Adrenal gland (tissue), 12 donors: ENCODE results near the gene VAMP5. TPM values are rescaled to one million over a fixed set of nuclear protein-coding genes. Genes with fewer than 3 reads are reported as not detected.

Experiments used
- DNase-seq, 7 donors: peaks; one replicate each; pipeline ENCODE4 v3.0.0-alpha.2; 2019 to 2020
- H3K27ac ChIP-seq, 5 donors: fragments of 200-600 bp; sonication (generic) in 4 of 5; 1 replicate in 3 of 5; 2 replicates in 2 of 5; pipeline versions ENCODE4 v1.5.1 to v1.8.0; 2016 to 2020; ENCODE audit warnings: mild to moderate bottlenecking in 1 of 5
- H3K27me3 ChIP-seq: fragments of 200-600 bp; 2 replicates; pipeline ENCODE4 v1.8.0; 2021
- H3K36me3 ChIP-seq, 2 donors: fragments of 200-600 bp; replicated peaks in 1 of 2; 1 replicate in 1 of 2; 2 replicates in 1 of 2; pipeline versions ENCODE4 v1.5.1 to v1.8.0; 2018 to 2022
- H3K4me1 ChIP-seq, 2 donors: fragments of 200-600 bp; replicated peaks in 1 of 2; 1 replicate in 1 of 2; 2 replicates in 1 of 2; pipeline versions ENCODE4 v1.5.1 to v1.8.0; 2018 to 2021
- H3K4me3 ChIP-seq, 4 donors: fragments of 200-600 bp; sonication (generic) in 3 of 4; one replicate each; pipeline ENCODE4 v1.5.1; 2016 to 2018
- H3K9me3 ChIP-seq, 3 donors: fragments of 200-600 bp; sonication (generic) in 1 of 3; replicated peaks in 1 of 3; 1 replicate in 2 of 3; 2 replicates in 1 of 3; pipeline versions ENCODE4 v1.5.1 to v1.8.0; 2016 to 2021
- POLR2A ChIP-seq, 2 donors: fragments of 450-650 bp; IDR thresholded peaks; one replicate each; pipeline ENCODE4 v1.6.1; 2017; ENCODE audit warnings: antibody characterized with exemption in 2 of 2, mild to moderate bottlenecking in 2 of 2, moderate library complexity in 1 of 2
- WGBS, 4 donors: extraction: QIAGEN DNeasy Blood & Tissue Kit in 2 of 4; methylation state at CpG; one replicate each; pipeline versions ENCODE4 v1.1.5 to v1.1.7; 2013 to 2017; 5-methylcytosine and 5-hydroxymethylcytosine counted together
- intact Hi-C, 2 donors: fragments of 100-400 bp; cut with DNase I; formaldehyde crosslinking; loops; one replicate each; pipeline versions ENCODE4 v1.14.1 to v1.15.0; 2022 to 2023
- polyA plus RNA-seq, 3 donors: library from polyadenylated mRNA; stranded (reverse); fragments of 200-250 nt in 2 of 3; fragments of 350-450 nt in 1 of 3; fragmentation: Illumina TruSeq in 1 of 3; extraction: RNeasy Lipid Tissue Mini Kit (QIAGEN cat#74804) in 1 of 3; gene quantifications; one replicate each; pipeline ENCODE4 v1.2.3, GENCODE V29; 2013 to 2014
- total RNA-seq, 9 donors: library from RNA; depleted of rRNA in 4 of 9; stranded (reverse); fragments of >200 nt in 4 of 9; fragments of 120-200 nt in 1 of 9; fragmentation: NEBNext Ultra II Directional in 1 of 9; extraction: Animal tissue kit (Norgen Biotek cat#: 25700) in 1 of 9; gene quantifications; one replicate each; pipeline versions ENCODE4 v1.1.0 to v1.2.4, GENCODE V29; 2013 to 2023
- TF ChIP-seq, protein P1 (sequence below), 6 experiments: fragments of 450-650 bp in 4 of 6; fragments of 200-600 bp in 2 of 6; sonication (generic) in 1 of 6; IDR thresholded peaks; 1 replicate in 5 of 6; 2 replicates in 1 of 6; pipeline versions ENCODE4 v1.5.1 to v1.8.0; 2016 to 2021; ENCODE audit warnings: antibody characterized with exemption in 6 of 6, mild to moderate bottlenecking in 2 of 6, moderate library complexity in 1 of 6
- donor health status: healthy with polysubstance abuse.
- donor health status: Bipolar disorder and iron deficiency.
- donor health status: DM: yes; HTN: yes; CAD: no.
- donor health status: DM: no; HTN: no; CAD: no.
- donor health status: DM: no; HTN: no; CAD: no.
- donor health status: DM: yes; HTN: yes; CAD: no.

VAMP5 gene
- total and polyA plus RNA-seq, 12 donors = 30.2 to 130 (median 78.3) TPM

DNA sequence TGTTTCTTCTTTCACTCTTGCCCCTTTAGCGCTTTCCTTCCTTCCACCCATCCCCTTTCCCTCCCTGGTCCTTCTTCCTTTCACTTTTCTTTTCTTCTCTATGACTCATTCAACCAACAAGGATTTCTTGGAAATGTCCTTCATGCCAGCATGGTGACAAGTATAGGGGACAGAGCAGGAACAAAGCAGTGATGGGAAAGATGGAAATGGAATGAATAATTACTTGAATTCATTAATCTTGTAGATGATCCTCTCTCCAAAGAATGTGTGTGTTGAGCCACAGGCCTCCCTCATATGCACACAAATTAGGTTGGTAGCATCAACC lies 1.5 kb downstream of the VAMP5 start:
- 33 to 64% (median 46%) methylated on average over 1 of the region's 1 CpG for WGBS, 4 donors
- no peak for TF ChIP-seq POLR2A (IDR thresholded peaks at IDR 0.05)
- Histone ChIP-seq H3K27ac (peak overlapping the region; percentile 78 to 95 (median 92)), H3K4me3 (peak overlapping the region in 1 of 4 donors; percentile 78), H3K9me3 (no peaks in the 10 kb centered on the region), H3K36me3 (no peaks in the 10 kb centered on the region), H3K4me1 (peaks cover 24 to 68% of the 10 kb centered on the region in 2 donors), H3K27me3 (no peaks in the 10 kb centered on the region)
- intact Hi-C loops = no loop called here
- peak in 2 of 7 donors; percentile 37 to 38 for DNase-seq

DNA sequence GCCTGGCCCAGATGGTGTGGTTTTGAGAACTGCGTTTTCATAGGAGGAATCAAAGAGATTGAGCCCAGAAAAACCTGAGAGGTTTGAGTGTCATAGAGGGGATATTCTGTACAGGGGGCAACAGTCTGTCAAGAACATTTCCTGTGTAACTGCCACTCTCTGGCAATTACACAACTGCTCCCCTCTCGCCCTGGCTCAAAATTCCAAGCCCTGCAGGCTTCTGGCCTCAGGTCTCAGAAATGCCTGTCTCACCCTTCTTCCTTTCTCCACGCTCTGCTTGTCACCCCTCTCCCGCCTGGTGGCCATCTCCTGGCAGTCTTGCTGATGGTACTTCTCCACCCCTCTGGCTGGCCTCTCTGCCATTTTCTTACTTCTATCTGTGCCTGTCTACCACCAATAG lies 4.0 kb downstream of the VAMP5 start:
- Histone ChIP-seq H3K27me3 (no peaks in the 10 kb centered on the region), H3K9me3 (no peaks in the 10 kb centered on the region), H3K4me3 (no peak overlapping the region), H3K4me1 (peaks cover 24 to 80% of the 10 kb centered on the region in 2 donors), H3K36me3 (no peaks in the 10 kb centered on the region), H3K27ac (peak overlapping the region in 2 of 5 donors; percentile 88 to 92)
- WGBS, 4 donors = 55 to 85% (median 75%) methylated on average over 4 of the region's 4 CpGs
- TF ChIP-seq POLR2A (IDR thresholded peaks at IDR 0.05) = no peak
- TF ChIP-seq, protein P1, sequence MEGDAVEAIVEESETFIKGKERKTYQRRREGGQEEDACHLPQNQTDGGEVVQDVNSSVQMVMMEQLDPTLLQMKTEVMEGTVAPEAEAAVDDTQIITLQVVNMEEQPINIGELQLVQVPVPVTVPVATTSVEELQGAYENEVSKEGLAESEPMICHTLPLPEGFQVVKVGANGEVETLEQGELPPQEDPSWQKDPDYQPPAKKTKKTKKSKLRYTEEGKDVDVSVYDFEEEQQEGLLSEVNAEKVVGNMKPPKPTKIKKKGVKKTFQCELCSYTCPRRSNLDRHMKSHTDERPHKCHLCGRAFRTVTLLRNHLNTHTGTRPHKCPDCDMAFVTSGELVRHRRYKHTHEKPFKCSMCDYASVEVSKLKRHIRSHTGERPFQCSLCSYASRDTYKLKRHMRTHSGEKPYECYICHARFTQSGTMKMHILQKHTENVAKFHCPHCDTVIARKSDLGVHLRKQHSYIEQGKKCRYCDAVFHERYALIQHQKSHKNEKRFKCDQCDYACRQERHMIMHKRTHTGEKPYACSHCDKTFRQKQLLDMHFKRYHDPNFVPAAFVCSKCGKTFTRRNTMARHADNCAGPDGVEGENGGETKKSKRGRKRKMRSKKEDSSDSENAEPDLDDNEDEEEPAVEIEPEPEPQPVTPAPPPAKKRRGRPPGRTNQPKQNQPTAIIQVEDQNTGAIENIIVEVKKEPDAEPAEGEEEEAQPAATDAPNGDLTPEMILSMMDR (IDR thresholded peaks at IDR 0.05) = no peak
- DNase-seq = no peak
- intact Hi-C loops = no loop called here

DNA sequence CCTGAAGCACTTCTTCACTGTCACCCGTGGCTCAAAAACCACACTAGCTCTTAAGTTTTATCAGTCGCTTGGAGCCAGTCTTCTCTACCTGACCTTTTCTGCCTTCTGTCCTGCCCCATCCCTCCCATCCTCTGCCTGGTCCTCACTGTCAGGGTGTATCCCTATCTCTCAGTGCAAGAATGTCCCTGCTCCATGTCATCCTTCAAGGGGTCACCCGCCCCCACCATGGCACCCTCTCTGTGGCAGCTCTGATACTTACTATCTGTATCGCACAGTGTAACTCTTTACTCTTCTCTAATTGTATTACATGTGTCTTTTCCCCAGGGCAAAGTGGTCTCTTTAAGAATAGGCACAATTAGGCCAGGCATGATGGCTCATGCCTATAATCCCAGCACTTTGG lies 4.4 kb downstream of the VAMP5 start:
- TF ChIP-seq POLR2A (IDR thresholded peaks at IDR 0.05) = no peak
- TF ChIP-seq, protein P1 (IDR thresholded peaks at IDR 0.05) = no peak
- no peak for DNase-seq
- H3K27me3 ChIP-seq = no peaks in the 10 kb centered on the region
- 74 to 84% (median 78%) methylated on average over 4 of the region's 4 CpGs for WGBS, 4 donors
- peak overlapping the region in 2 of 5 donors; percentile 88 to 92 for H3K27ac ChIP-seq
- no peak overlapping the region for H3K4me3 ChIP-seq
- intact Hi-C loops = no loop called here
- no peaks in the 10 kb centered on the region for H3K36me3 ChIP-seq
- H3K4me1 ChIP-seq = peaks cover 23 to 79% of the 10 kb centered on the region in 2 donors
- H3K9me3 ChIP-seq = no peaks in the 10 kb centered on the region

GRCh38 chr2:85589181-85589580 lies 5.0 kb downstream of the VAMP5 start:
- Histone ChIP-seq H3K4me1 (peaks cover 17 to 75% of the 10 kb centered on the region in 2 donors), H3K4me3 (no peak overlapping the region), H3K9me3 (no peaks in the 10 kb centered on the region), H3K27me3 (no peaks in the 10 kb centered on the region), H3K36me3 (no peaks in the 10 kb centered on the region), H3K27ac (peak overlapping the region in 2 of 5 donors; percentile 88 to 92)
- no peak for DNase-seq
- WGBS, 4 donors = 80 to 93% (median 85%) methylated on average over 4 of the region's 4 CpGs
- TF ChIP-seq POLR2A (IDR thresholded peaks at IDR 0.05) = no peak
- TF ChIP-seq, protein P1 (IDR thresholded peaks at IDR 0.05) = no peak
- intact Hi-C loops = no loop called here
